Measurements from ENCODE around the gene APOBEC4. TPM values are rescaled to one million over a fixed set of nuclear protein-coding genes. Genes with fewer than 3 reads are reported as not detected.
A peak's percentile ranks its signal among the peaks of the same experiment; 100 is the strongest.

The APOBEC4 gene
- total RNA-seq, 1 experiment from 2014 or later: not detected

GRCh38 chr1:183636783-183637182, 16.3 kb downstream of the APOBEC4 start:
- no TSS peak for BruUV-seq (replicated peaks)
- H3K36me3 ChIP-seq (ENCODE audit: control insufficient read depth in 1 of 2, insufficient read depth in 2 of 2, low read length in 2 of 2): peaks cover 4% of the 10 kb centered on the region in 2 experiments; a peak in 2 of 4 replicates
- ATAC-seq: no peak
- H3K4me1 ChIP-seq (ENCODE audit: control insufficient read depth in 1 of 2, insufficient read depth in 2 of 2, low read length in 2 of 2): peaks cover 6 to 22% of the 10 kb centered on the region in 2 experiments; a peak in 3 of 4 replicates
- peaks cover 32% of the 10 kb centered on the region for H3K79me2 ChIP-seq (ENCODE audit: insufficient read depth, low read length)
- H4K20me1 ChIP-seq (ENCODE audit: insufficient read depth): peaks cover 6% of the 10 kb centered on the region; the same call in 1 of the 2 replicates
- no peak overlapping the region for H3K9ac ChIP-seq (ENCODE audit: low read length)
- no peaks in the 10 kb centered on the region for H3K27me3 ChIP-seq (ENCODE audit: insufficient read depth, low read length)
- no peak for DNase-seq (ENCODE audit: low read depth, low spot score)
- peak overlapping the region; percentile 88 for H2AFZ ChIP-seq (ENCODE audit: low read depth, low read length, poor library complexity, severe bottlenecking)
- peak overlapping the region in 1 of 2 experiments; percentile 81; a peak in 1 of 4 replicates for H3K4me3 ChIP-seq (replicated peaks in 1 of 2; ENCODE audit: low read depth in 1 of 2, low read length in 2 of 2)
- H3K27ac ChIP-seq (ENCODE audit: low read depth, low read length): no peak overlapping the region
- CTCF ChIA-PET: interaction anchor here (1.1 kb wide), 1 partner anchor 19 kb away, joined by 4 read pairs; no protein-coding TSS in a partner anchor
- H3K9me2 ChIP-seq (ENCODE audit: insufficient read depth): no peaks in the 10 kb centered on the region
- POLR2A ChIA-PET: no interaction called here
- no peak for TF ChIP-seq ELF1 (IDR thresholded peaks at IDR 0.05; ENCODE audit: borderline replicate concordance, low read depth)
- TF ChIP-seq ZNF274 (IDR thresholded peaks at IDR 0.05; ENCODE audit: low read depth, low read length): no peak
- TF ChIP-seq TCF7L2 (IDR thresholded peaks at IDR 0.05; ENCODE audit: borderline replicate concordance, extremely low read depth, insufficient read depth, insufficient read length): no peak
- TF ChIP-seq ZBTB33 (IDR thresholded peaks at IDR 0.05; ENCODE audit: extremely low read depth, insufficient replicate concordance, low read length): no peak
- no peak for TF ChIP-seq SP1 (IDR thresholded peaks at IDR 0.05; ENCODE audit: low read depth)
- TF ChIP-seq CEBPB (IDR thresholded peaks at IDR 0.05; ENCODE audit: low read depth): no peak
- TF ChIP-seq ATF3 (IDR thresholded peaks at IDR 0.05): no peak
- no peak for TF ChIP-seq CBX3 (IDR thresholded peaks at IDR 0.05; ENCODE audit: low read depth)
- TF ChIP-seq POLR2AphosphoS5 (IDR thresholded peaks at IDR 0.05; ENCODE audit: low read depth, low read length): no peak
- no peak for TF ChIP-seq EZH2 (IDR thresholded peaks at IDR 0.05)
- TF ChIP-seq REST (IDR thresholded peaks at IDR 0.05; ENCODE audit: low read depth): no peak
- TF ChIP-seq JUND (IDR thresholded peaks at IDR 0.05): no peak
- no peak for TF ChIP-seq EGR1 (IDR thresholded peaks at IDR 0.05; ENCODE audit: low read depth)
- no peak for TF ChIP-seq MAX (IDR thresholded peaks at IDR 0.05)
- H3K4me2 ChIP-seq (ENCODE audit: low read length): peak overlapping the region; percentile 91
- intact Hi-C loops (cut with micrococcal nuclease): loop anchor here (2.0 to 5.0 kb wide), 3 partner anchors 164 to 414 kb away; partner anchors contain the start of genes SMG7 and TSEN15
- RAD21 ChIA-PET (ENCODE audit: low non-redundant PET in 1 of 2, low total read pairs in 2 of 2, uncharacterized antibody in 2 of 2, unreplicated experiment in 2 of 2): no interaction called here
- no peaks in the 10 kb centered on the region for H3K9me3 ChIP-seq (ENCODE audit: control insufficient read depth in 1 of 2, insufficient read depth in 1 of 2, low read depth in 1 of 2, low read length in 2 of 2)
